CD4-positive, alpha-beta T cell (primary cell): ENCODE measurements around the gene RGL1. TPM values are rescaled to one million over a fixed set of nuclear protein-coding genes. Genes with fewer than 3 reads are reported as not detected.

Experiments
- ATAC-seq: fragments of 200-7000 bp; cut with Tn5 transposase; one replicate; pipeline ENCODE4 v1.10.0; 2022; ENCODE audit warnings: mild to moderate bottlenecking; ENCODE audit not compliant: poor library complexity
- CTCF ChIA-PET: fragments of 350-600 bp; sonication (Branson Sonifier 250); formaldehyde crosslinking; loops from one replicate; lab custom pipeline; 2021; ENCODE audit warnings: antibody characterized with exemption, inconsistent platforms; lab: Charles Lee
- POLR2A ChIA-PET: fragments of 350-600 bp; sonication (Branson Sonifier 250); formaldehyde crosslinking; loops from one replicate; lab custom pipeline; 2021; ENCODE audit warnings: antibody characterized with exemption, inconsistent platforms; lab: Charles Lee
- DNase-seq, 14 experiments: peaks; one replicate each; pipeline ENCODE4 v3.0.0-alpha.2; 2013 to 2020; ENCODE audit warnings: mixed read lengths in 2 of 14
- H3K27ac ChIP-seq, 2 donors: one replicate each; pipeline versions ENCODE4 v1.5.1 to v1.7.0; 2013; ENCODE audit warnings: low read length in 2 of 2, low read depth in 1 of 2, mild to moderate bottlenecking in 1 of 2
- H3K27me3 ChIP-seq, 2 experiments: 1 replicate in 1 of 2; 2 replicates in 1 of 2; pipeline versions ENCODE4 v1.6.1 to v1.7.0; 2013; ENCODE audit warnings: low read length in 2 of 2, control low read depth in 1 of 2, mild to moderate bottlenecking in 1 of 2, moderate library complexity in 1 of 2; ENCODE audit not compliant: insufficient read depth in 2 of 2, control insufficient read depth in 1 of 2
- H3K36me3 ChIP-seq: one replicate; pipeline ENCODE4 v1.6.1; 2013; ENCODE audit warnings: low read length, control low read depth; ENCODE audit not compliant: insufficient read depth
- H3K4me1 ChIP-seq: one replicate; pipeline ENCODE4 v1.6.1; 2013; ENCODE audit warnings: low read length, control low read depth; ENCODE audit not compliant: insufficient read depth
- H3K4me3 ChIP-seq: one replicate; pipeline ENCODE4 v1.5.1; 2013; ENCODE audit warnings: mild to moderate bottlenecking, low read length, moderate library complexity
- H3K9me3 ChIP-seq, 2 experiments: 1 replicate in 1 of 2; 2 replicates in 1 of 2; pipeline versions ENCODE4 v1.6.1 to v1.7.0; 2013; ENCODE audit warnings: low read length in 2 of 2, mild to moderate bottlenecking in 2 of 2, control low read depth in 1 of 2, moderate library complexity in 1 of 2; ENCODE audit not compliant: control insufficient read depth in 1 of 2, insufficient read depth in 1 of 2
- H3K27ac Mint-ChIP-seq: one replicate; pipeline ENCODE4 v1.8.0; 2020; ENCODE audit warnings: mixed read lengths
- H3K27me3 Mint-ChIP-seq: one replicate; pipeline ENCODE4 v1.8.0; 2021; ENCODE audit warnings: mixed read lengths
- H3K36me3 Mint-ChIP-seq: one replicate; pipeline ENCODE4 v1.8.0; 2021; ENCODE audit warnings: low read depth, mixed read lengths
- H3K4me1 Mint-ChIP-seq: one replicate; pipeline ENCODE4 v1.8.0; 2021; ENCODE audit warnings: low read depth, mixed read lengths
- H3K4me3 Mint-ChIP-seq: one replicate; pipeline ENCODE4 v1.8.0; 2020; ENCODE audit warnings: mild to moderate bottlenecking, mixed read lengths
- H3K9me3 Mint-ChIP-seq: one replicate; pipeline ENCODE4 v1.8.0; 2020; ENCODE audit warnings: mixed read lengths
- intact Hi-C, 2 experiments: fragments of 100-400 bp; cut with DNase I in 1 of 2; cut with micrococcal nuclease in 1 of 2; formaldehyde crosslinking; loops; one replicate each; pipeline versions ENCODE4 v1.15.1 to v1.9.0; 2023 to 2025; cut with DNase I, micrococcal nuclease
- total RNA-seq, 174 experiments: library from RNA in 2 of 174; stranded (reverse) in 2 of 174; gene quantifications; one replicate each; pipeline ENCODE4 v1.2.3 and lab custom pipeline; 2021 to 2026
- TF ChIP-seq, protein P1 (sequence below): fragments of 200-600 bp; IDR thresholded peaks from one replicate; pipeline ENCODE4 v1.8.0; 2022; ENCODE audit warnings: antibody characterized with exemption, mild to moderate bottlenecking

Gene RGL1
- total RNA-seq, 2 experiments from 2014 or later, result 1.2 to 1.8 TPM

- H3K9me3 ChIP-seq, result no peaks in the 10 kb centered on the region
Measured at GRCh38 chr1:183918589-183918988, 113.7 kb downstream of the RGL1 start.

GRCh38 chr1:183920651-183921050, 115.7 kb downstream of the RGL1 start:
- Histone ChIP-seq H3K27ac (no peak overlapping the region), H3K36me3 (peaks cover 4% of the 10 kb centered on the region), H3K9me3 (no peaks in the 10 kb centered on the region), H3K4me1 (peaks cover 7% of the 10 kb centered on the region), H3K4me3 (no peak overlapping the region), H3K27me3 (no peaks in the 10 kb centered on the region)
- ChIA-PET POLR2A (interaction anchor here (1.2 kb wide), 1 partner anchor 36 kb away, joined by 3 read pairs; no protein-coding TSS in a partner anchor), CTCF (interaction anchor here (0.8 kb wide), 1 partner anchor 9 kb away, joined by 4 read pairs; no protein-coding TSS in a partner anchor)
- peaks cover 9% of the 10 kb centered on the region for H3K36me3 Mint-ChIP-seq
- H3K4me3 Mint-ChIP-seq, result no peak overlapping the region
- TF ChIP-seq, protein P1, sequence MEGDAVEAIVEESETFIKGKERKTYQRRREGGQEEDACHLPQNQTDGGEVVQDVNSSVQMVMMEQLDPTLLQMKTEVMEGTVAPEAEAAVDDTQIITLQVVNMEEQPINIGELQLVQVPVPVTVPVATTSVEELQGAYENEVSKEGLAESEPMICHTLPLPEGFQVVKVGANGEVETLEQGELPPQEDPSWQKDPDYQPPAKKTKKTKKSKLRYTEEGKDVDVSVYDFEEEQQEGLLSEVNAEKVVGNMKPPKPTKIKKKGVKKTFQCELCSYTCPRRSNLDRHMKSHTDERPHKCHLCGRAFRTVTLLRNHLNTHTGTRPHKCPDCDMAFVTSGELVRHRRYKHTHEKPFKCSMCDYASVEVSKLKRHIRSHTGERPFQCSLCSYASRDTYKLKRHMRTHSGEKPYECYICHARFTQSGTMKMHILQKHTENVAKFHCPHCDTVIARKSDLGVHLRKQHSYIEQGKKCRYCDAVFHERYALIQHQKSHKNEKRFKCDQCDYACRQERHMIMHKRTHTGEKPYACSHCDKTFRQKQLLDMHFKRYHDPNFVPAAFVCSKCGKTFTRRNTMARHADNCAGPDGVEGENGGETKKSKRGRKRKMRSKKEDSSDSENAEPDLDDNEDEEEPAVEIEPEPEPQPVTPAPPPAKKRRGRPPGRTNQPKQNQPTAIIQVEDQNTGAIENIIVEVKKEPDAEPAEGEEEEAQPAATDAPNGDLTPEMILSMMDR, result no peak
- intact Hi-C loops, result loop anchor here in 1 of 2 experiments (10.0 kb wide), 1 partner anchor 304 kb away; no protein-coding TSS in a partner anchor
- peaks cover 9% of the 10 kb centered on the region for H3K4me1 Mint-ChIP-seq
- DNase-seq (no peak), ATAC-seq (no peak)
- no peak overlapping the region for H3K27ac Mint-ChIP-seq
- no peaks in the 10 kb centered on the region for H3K27me3 Mint-ChIP-seq
- H3K9me3 Mint-ChIP-seq, result no peaks in the 10 kb centered on the region

More at GRCh38 chr1:183918589-183918988, 113.7 kb downstream of the RGL1 start:
- no peak for ATAC-seq
- H3K27ac Mint-ChIP-seq, result no peak overlapping the region
- TF ChIP-seq, protein P1, result no peak
- no peak overlapping the region for H3K4me3 ChIP-seq
- no peaks in the 10 kb centered on the region for H3K27me3 Mint-ChIP-seq
- peaks cover 4% of the 10 kb centered on the region for H3K36me3 Mint-ChIP-seq
- no peak overlapping the region for H3K27ac ChIP-seq
- H3K4me1 Mint-ChIP-seq, result peaks cover 11% of the 10 kb centered on the region
- no peak overlapping the region for H3K4me3 Mint-ChIP-seq
- peaks cover 1% of the 10 kb centered on the region for H3K36me3 ChIP-seq
- H3K4me1 ChIP-seq, result peaks cover 9% of the 10 kb centered on the region
- ChIA-PET POLR2A (interaction anchor here (0.6 kb wide), 1 partner anchor 263 kb away, joined by 3 read pairs; no protein-coding TSS in a partner anchor), CTCF (no interaction called here)
- intact Hi-C loops, result loop anchor here in 1 of 2 experiments (5.0 to 10.0 kb wide), 4 partner anchors 134 to 636 kb away; partner anchors contain the start of gene TSEN15
- no peaks in the 10 kb centered on the region for H3K27me3 ChIP-seq
- H3K9me3 Mint-ChIP-seq, result no peaks in the 10 kb centered on the region
- no peak for DNase-seq

DNA sequence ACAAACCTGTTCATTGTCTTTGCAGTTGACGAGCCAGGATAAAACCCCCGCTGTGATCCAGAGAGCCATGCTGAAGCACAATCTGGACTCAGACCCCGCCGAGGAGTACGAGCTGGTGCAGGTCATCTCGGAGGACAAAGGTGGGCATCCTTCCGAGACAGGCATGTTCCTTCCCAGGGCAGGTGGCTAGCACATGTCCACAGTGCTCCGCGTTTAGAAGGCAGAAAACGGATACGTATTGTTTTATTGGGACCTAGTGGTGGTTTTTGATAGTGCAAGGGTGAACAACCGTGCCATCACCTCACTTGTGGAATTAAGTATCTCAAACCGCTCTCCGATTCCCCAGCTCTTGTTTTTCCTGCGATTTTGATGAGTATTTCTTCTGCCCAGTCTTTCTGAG, 117.3 kb downstream of the RGL1 start:
- Mint-ChIP-seq H3K27ac (no peak overlapping the region), H3K4me3 (no peak overlapping the region), H3K27me3 (no peaks in the 10 kb centered on the region), H3K36me3 (peaks cover 9% of the 10 kb centered on the region), H3K9me3 (no peaks in the 10 kb centered on the region), H3K4me1 (no peaks in the 10 kb centered on the region)
- ATAC-seq, result no peak
- TF ChIP-seq, protein P1, result no peak
- no peak for DNase-seq
- ChIA-PET POLR2A (no interaction called here), CTCF (no interaction called here)
- no peaks in the 10 kb centered on the region for H3K9me3 ChIP-seq
- peaks cover 4% of the 10 kb centered on the region for H3K36me3 ChIP-seq
- H3K27me3 ChIP-seq, result no peaks in the 10 kb centered on the region
- no peak overlapping the region for H3K27ac ChIP-seq
- no peaks in the 10 kb centered on the region for H3K4me1 ChIP-seq
- intact Hi-C loops, result loop anchor here in 1 of 2 experiments (10.0 kb wide), 1 partner anchor 303 kb away; no protein-coding TSS in a partner anchor
- H3K4me3 ChIP-seq, result no peak overlapping the region
